ENCODE results near the gene NKIRAS1. TPM values are rescaled to one million over a fixed set of nuclear protein-coding genes. Genes with fewer than 3 reads are reported as not detected.

Gene NKIRAS1
- total and polyA plus RNA-seq, 2 of the 8 experiments (the other 6 are each of a cell fraction or from before 2014, with no cell fraction given) = 3.4 to 7.0 TPM

DNA sequence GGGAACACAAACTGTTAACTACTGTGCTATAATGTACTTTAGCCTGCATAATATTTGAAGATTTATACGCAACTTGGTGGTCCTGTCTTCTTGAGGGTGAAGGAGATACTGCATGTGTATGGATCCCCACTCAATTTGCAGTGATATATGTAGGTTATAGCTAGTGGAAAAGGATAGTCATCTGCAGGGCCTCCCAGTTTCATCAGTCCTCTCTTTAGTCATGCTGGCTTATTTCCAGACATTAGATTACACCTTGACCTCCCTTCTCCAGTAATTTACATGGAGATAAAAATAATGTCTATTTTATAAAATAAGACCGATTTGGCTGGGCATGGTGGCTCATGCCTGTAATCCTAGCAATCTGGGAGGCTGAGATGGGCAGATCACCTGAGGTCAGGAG lies 32.0 kb upstream of the NKIRAS1 start:
- Histone ChIP-seq H3K14ac (ENCODE audit: insufficient read length) (no peak overlapping the region), H3K56ac (replicated peaks; ENCODE audit: insufficient read length, low read depth, low read length) (no peak overlapping the region), H2BK15ac (ENCODE audit: low read length) (no peak overlapping the region), H3K36me3 (ENCODE audit: control insufficient read depth in 2 of 4, insufficient read depth in 4 of 4, low read length in 3 of 4) (no peaks in the 10 kb centered on the region), H3K9ac (replicated peaks in 1 of 4; ENCODE audit: extremely low read depth in 1 of 4, low read depth in 3 of 4, low read length in 3 of 4) (no peak overlapping the region), H2BK5ac (ENCODE audit: low read depth, low read length) (no peak overlapping the region), H3K9me3 (ENCODE audit: insufficient read depth in 2 of 2, low read depth in 1 of 2, low read length in 1 of 2) (no peaks in the 10 kb centered on the region), H3K18ac (ENCODE audit: extremely low read depth, low read length) (no peak overlapping the region), H2AFZ (ENCODE audit: low read length) (no peak overlapping the region), H2BK20ac (ENCODE audit: low read length) (no peak overlapping the region), H3K4me1 (replicated peaks in 1 of 4; ENCODE audit: control insufficient read depth in 3 of 4, insufficient read depth in 4 of 4, low read length in 3 of 4) (peaks cover 8 to 14% (median 11%) of the 10 kb centered on the region in 4 experiments; a peak in 6 of 7 replicates), H3K79me1 (ENCODE audit: low read depth, low read length) (no peaks in the 10 kb centered on the region), H4K91ac (replicated peaks; ENCODE audit: insufficient read length, low read length) (no peak overlapping the region), H3K4me3 (ENCODE audit: extremely low read depth in 1 of 4, insufficient read depth in 2 of 4, low read depth in 3 of 4, low read length in 4 of 4) (no peak overlapping the region), H4K5ac (ENCODE audit: insufficient read length, low read depth, low read length) (no peak overlapping the region), H3K27me3 (replicated peaks in 1 of 4; ENCODE audit: control insufficient read depth in 3 of 4, extremely low read depth in 1 of 4, insufficient read depth in 3 of 4, low read length in 3 of 4) (no peaks in the 10 kb centered on the region), H3K23me2 (ENCODE audit: low read depth, low read length) (peaks cover 5% of the 10 kb centered on the region), H3K23ac (ENCODE audit: insufficient read length) (no peak overlapping the region), H3K4ac (replicated peaks; ENCODE audit: insufficient read length, low read depth, low read length) (no peak overlapping the region), H2BK12ac (ENCODE audit: low read depth, low read length) (no peak overlapping the region), H3K4me2 (ENCODE audit: insufficient read depth in 1 of 2, low read depth in 2 of 2, low read length in 2 of 2) (no peak overlapping the region), H4K20me1 (replicated peaks in 1 of 2; ENCODE audit: control insufficient read depth in 1 of 2, insufficient read depth in 2 of 2, low read length in 2 of 2) (peaks cover 1 to 6% of the 10 kb centered on the region in 2 experiments), H2AK5ac (ENCODE audit: low read depth, low read length) (no peak overlapping the region), H3K79me2 (ENCODE audit: control insufficient read depth in 1 of 2, insufficient read depth in 2 of 2, low read length in 2 of 2) (peaks cover 7 to 68% of the 10 kb centered on the region in 2 experiments), H4K8ac (ENCODE audit: extremely low read depth, insufficient read depth, low read length) (no peak overlapping the region), H2BK120ac (replicated peaks; ENCODE audit: low read depth, low read length) (no peak overlapping the region), H3K27ac (ENCODE audit: low read depth, low read length) (no peak overlapping the region)
- WGBS, 2 experiments (ENCODE audit: extremely low coverage in 1 of 2, insufficient coverage in 1 of 2, insufficient read length in 1 of 2, insufficient replicate concordance in 2 of 2, low coverage in 1 of 2, low lambda C conversion rate in 2 of 2, missing lambda C conversion rate in 1 of 2) = 77% methylated on average over 2 of the region's 2 CpGs; no CpG with 5 or more reads in 1 of the 2 experiments
- DNase-seq (ENCODE audit: low read depth in 1 of 2, low spot score in 2 of 2) (no peak), FAIRE-seq (no peak)
- TF ChIP-seq EZH2 (IDR thresholded peaks at IDR 0.05; ENCODE audit: low read depth, low read length, severe bottlenecking) (no peak), CHD2 (IDR thresholded peaks at IDR 0.05; ENCODE audit: low read length) (no peak)
- CTCF ChIA-PET (ENCODE audit: partially characterized antibody) = no interaction called here
- POLR2A ChIA-PET (ENCODE audit: partially characterized antibody) = interaction anchor here (1.2 to 6.6 kb wide), 3 partner anchors 10 to 31 kb away, joined by 3 to 137 read pairs (median 3); partner anchors contain the start of genes NKIRAS1 and RPL15

Measured in H1 (cell line).